Body of pancreas (tissue), 4 donors: Measurements from ENCODE around the gene CTNS.

Source experiments
- POLR2A ChIP-seq, 3 donors: fragments of 450-650 bp; IDR thresholded peaks; one replicate each; pipeline ENCODE4 v1.6.1; 2016; ENCODE audit warnings: antibody characterized with exemption in 3 of 3, mild to moderate bottlenecking in 2 of 3
- TF ChIP-seq, protein P1 (sequence below), 7 experiments: fragments of 450-650 bp in 4 of 7; fragments of 200-600 bp in 3 of 7; sonication (generic) in 3 of 7; IDR thresholded peaks; one replicate each; pipeline ENCODE4 v1.5.1; 2016 to 2019; ENCODE audit warnings: antibody characterized with exemption in 7 of 7

DNA sequence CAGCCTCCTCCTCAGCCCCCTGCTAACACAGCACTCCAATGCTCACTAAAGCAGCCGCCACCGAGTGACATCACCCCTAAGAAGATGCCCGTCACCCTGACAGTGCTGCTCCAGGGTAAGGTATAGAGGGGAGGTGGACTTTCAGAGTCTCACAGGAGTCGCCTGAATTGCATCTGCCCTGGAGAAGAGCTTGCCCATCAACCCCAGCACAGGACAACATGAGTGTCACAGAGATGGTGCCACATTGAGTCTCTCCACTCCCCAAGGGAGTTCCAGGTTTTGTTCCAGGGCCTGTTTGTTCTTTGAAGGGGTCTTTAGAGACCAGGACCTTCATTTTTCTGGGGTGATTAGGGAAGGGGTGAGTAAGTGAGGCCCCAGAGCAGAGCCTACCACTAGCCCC is 61.6 kb downstream of the CTNS start:
- TF ChIP-seq, protein P1, sequence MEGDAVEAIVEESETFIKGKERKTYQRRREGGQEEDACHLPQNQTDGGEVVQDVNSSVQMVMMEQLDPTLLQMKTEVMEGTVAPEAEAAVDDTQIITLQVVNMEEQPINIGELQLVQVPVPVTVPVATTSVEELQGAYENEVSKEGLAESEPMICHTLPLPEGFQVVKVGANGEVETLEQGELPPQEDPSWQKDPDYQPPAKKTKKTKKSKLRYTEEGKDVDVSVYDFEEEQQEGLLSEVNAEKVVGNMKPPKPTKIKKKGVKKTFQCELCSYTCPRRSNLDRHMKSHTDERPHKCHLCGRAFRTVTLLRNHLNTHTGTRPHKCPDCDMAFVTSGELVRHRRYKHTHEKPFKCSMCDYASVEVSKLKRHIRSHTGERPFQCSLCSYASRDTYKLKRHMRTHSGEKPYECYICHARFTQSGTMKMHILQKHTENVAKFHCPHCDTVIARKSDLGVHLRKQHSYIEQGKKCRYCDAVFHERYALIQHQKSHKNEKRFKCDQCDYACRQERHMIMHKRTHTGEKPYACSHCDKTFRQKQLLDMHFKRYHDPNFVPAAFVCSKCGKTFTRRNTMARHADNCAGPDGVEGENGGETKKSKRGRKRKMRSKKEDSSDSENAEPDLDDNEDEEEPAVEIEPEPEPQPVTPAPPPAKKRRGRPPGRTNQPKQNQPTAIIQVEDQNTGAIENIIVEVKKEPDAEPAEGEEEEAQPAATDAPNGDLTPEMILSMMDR (IDR thresholded peaks at IDR 0.05), result no peak
- TF ChIP-seq POLR2A (IDR thresholded peaks at IDR 0.05), result no peak
